Coronary artery (tissue), 2 donors: Measurements from ENCODE around the gene CAMSAP2.

Experiments
- DNase-seq: peaks from one replicate; pipeline ENCODE4 v3.0.0-alpha.2; 2017; ENCODE audit warnings: low spot score
- H3K27ac ChIP-seq, 2 donors: fragments of 200-600 bp; sonication (generic); one replicate each; pipeline ENCODE4 v1.5.1; 2016 to 2019
- H3K4me3 ChIP-seq: fragments of 200-600 bp; sonication (generic); 2 replicates; pipeline ENCODE4 v1.5.1; 2016; ENCODE audit warnings: mild to moderate bottlenecking, moderate library complexity
- CTCF ChIP-seq: fragments of 200-600 bp; sonication (generic); IDR thresholded peaks from one replicate; pipeline ENCODE4 v1.5.1; 2019; ENCODE audit warnings: antibody characterized with exemption

CAMSAP2 gene

DNA sequence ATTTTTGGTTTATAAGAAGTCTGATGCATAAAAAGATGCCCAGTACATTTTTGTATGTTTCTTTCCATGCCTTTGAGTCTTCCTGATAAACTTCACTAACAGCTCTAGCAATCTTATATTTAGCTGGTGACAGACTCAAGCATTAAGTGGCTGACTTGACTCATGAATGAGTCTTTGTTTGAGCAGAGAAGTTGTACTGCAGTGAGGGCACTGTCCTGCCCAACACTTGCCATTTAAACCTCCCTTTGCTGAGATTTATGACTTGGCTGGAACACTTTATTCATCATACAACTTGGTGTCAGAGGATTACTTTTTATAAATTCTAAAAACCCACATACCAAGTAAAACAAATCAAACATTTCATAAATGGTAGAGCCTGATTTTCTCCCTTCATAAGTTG lies 14.6 kb upstream of the CAMSAP2 start:
- TF ChIP-seq CTCF = no peak
- no peak for DNase-seq
- H3K4me3 ChIP-seq = no peak overlapping the region
- H3K27ac ChIP-seq = no peak overlapping the region

DNA sequence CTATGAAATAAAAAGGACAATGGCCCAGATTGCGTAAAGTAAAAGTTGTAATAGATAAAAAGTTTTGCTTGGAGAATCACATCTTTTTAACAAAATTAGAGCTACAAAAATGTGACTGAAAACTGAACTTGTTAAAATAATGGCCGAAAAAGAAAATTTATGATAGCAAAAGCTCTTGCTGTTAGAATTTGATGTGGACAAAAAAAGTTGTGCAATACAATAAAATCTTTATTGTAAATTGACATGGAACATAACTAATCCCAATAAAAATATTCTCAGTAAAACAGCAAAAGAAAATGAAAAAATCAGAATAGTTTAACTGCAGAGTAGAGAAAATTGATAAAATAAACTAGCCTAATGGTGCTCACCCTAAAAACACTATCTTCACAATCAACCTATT lies 11.4 kb upstream of the CAMSAP2 start:
- H3K4me3 ChIP-seq = no peak overlapping the region
- DNase-seq = no peak
- no peak for TF ChIP-seq CTCF
- H3K27ac ChIP-seq = no peak overlapping the region

DNA sequence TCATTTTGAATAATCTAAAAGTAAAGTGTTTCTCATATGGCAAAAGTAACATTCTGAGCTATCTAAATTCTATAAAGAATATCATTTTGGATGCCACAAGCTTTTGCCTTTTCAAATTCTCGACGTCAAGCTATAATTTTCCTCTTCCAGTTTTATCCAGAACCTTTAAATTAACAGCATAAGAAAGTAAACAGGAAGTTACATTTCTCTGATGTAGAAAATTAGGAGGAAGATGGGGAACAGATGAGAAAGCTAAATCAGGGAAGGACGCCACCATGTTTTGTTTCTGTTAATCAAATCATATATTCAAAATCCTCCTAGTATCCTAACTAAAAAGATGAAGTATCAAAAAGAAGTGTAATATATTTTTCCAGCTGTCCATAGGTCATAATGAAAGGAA lies 8.8 kb upstream of the CAMSAP2 start:
- no peak for TF ChIP-seq CTCF
- Histone ChIP-seq H3K4me3 (no peak overlapping the region), H3K27ac (peak overlapping the region in 1 of 2 donors; percentile 3)
- no peak for DNase-seq

- TF ChIP-seq CTCF = no peak
- no peak overlapping the region for H3K4me3 ChIP-seq
- DNase-seq = no peak
- no peak overlapping the region for H3K27ac ChIP-seq
Measured at GRCh38 chr1:200731654-200732332, 6.9 kb upstream of the CAMSAP2 start.

DNA sequence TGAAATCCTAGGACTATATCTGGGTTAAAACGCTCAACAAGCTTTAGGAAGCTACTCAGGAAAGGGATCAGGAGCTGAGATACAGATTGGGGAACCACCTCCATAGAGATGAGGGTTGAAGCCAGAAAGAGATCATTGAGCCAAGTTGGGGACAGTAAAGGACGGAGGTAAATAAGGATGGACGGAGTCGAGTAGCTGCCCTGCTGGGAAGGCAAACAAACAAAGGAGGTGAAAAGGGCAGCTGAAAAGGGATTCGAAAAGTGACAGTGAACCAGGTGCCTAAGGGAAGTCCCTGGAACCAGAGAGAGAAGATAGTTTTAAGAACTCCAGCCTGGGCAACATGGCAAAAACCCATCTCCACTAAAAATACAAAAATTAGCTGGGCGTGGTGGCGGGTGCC lies 6.3 kb upstream of the CAMSAP2 start:
- no peak overlapping the region for H3K4me3 ChIP-seq
- no peak for DNase-seq
- TF ChIP-seq CTCF = no peak
- H3K27ac ChIP-seq = no peak overlapping the region

- TF ChIP-seq CTCF = no peak
- no peak overlapping the region for H3K4me3 ChIP-seq
- no peak overlapping the region for H3K27ac ChIP-seq
- DNase-seq = no peak
Measured at GRCh38 chr1:200733907-200734306, 4.8 kb upstream of the CAMSAP2 start.

GRCh38 chr1:200737647-200738291 lies 924 bp upstream of the CAMSAP2 start:
- no peak for TF ChIP-seq CTCF
- Histone ChIP-seq H3K27ac (peak overlapping the region; percentile 97 to 100), H3K4me3 (peak overlapping the region; percentile 99)
- no peak for DNase-seq
